K562 (cell line): ENCODE results near the gene NECTIN1. TPM values are rescaled to one million over a fixed set of nuclear protein-coding genes. Genes with fewer than 3 reads are reported as not detected.
A peak's percentile ranks its signal among the peaks of the same experiment; 100 is the strongest.

Experiments
- ATF6 ChIP-seq: sonication (generic); formaldehyde crosslinking; IDR thresholded peaks from 2 replicates; pipeline ENCODE4 v1.4.0; 2020; ENCODE audit warnings: mild to moderate bottlenecking, missing genetic modification reagents
- NFXL1 ChIP-seq: fragments of 450-650 bp; formaldehyde crosslinking; IDR thresholded peaks from 2 replicates; pipeline ENCODE4 v1.4.0; 2021; ENCODE audit warnings: mild to moderate bottlenecking
- TFAM ChIP-seq: fragments of 250-450 bp; sonication (Bioruptor Pico); conservative IDR thresholded peaks from 2 replicates; pipeline ENCODE4 v1.5.0; 2021; ENCODE audit warnings: mild to moderate bottlenecking, moderate library complexity
- THRA ChIP-seq: fragments of 450-650 bp; IDR thresholded peaks from 2 replicates; pipeline ENCODE4 v1.6.1; 2017; ENCODE audit warnings: mild to moderate bottlenecking, moderate library complexity
- TRIM24 ChIP-seq, 2 experiments: fragments of 450-650 bp; IDR thresholded peaks; 2 replicates each; pipeline ENCODE4 v1.6.1; 2016
- polyA plus RNA-seq, 8 experiments: library from polyadenylated mRNA; depleted of rRNA in 4 of 8; stranded (reverse) in 5 of 8; unstranded in 3 of 8; fragments of >200 nt; fragmentation: Nextera tagmentation in 2 of 8; fragmentation: Illumina TruSeq in 1 of 8; extraction: Ambion mirVana in 2 of 8; extraction: Trizol in 1 of 8; gene quantifications; 2 replicates each; pipeline versions ENCODE4 v1.2.1 to v1.2.3, GENCODE V29; 2011 to 2014; ENCODE audit warnings: inconsistent platforms in 1 of 8, missing spikeins in 1 of 8
- total RNA-seq, 7 experiments: library from RNA; depleted of rRNA in 6 of 7; stranded (reverse); fragments of >200 nt in 6 of 7; fragmentation: Illumina TruSeq in 2 of 7; extraction: Trizol in 2 of 7; gene quantifications; 2 replicates each; pipeline versions ENCODE4 v1.2.1 to v1.2.3, GENCODE V29; 2011 to 2021; ENCODE audit warnings: low replicate concordance in 1 of 7
- TF ChIP-seq, protein P1 (sequence below): fragments of 450-650 bp; IDR thresholded peaks from 2 replicates; pipeline ENCODE4 v1.6.1; 2016; ENCODE audit warnings: mild to moderate bottlenecking, moderate library complexity
- TF ChIP-seq, protein P2 (sequence below), 2 experiments: fragments of 450-650 bp; conservative IDR thresholded peaks; 2 replicates each; pipeline ENCODE4 v1.6.1; 2017; ENCODE audit warnings: mild to moderate bottlenecking in 2 of 2, moderate library complexity in 2 of 2
- TF ChIP-seq, protein P3 (sequence below): sonication (generic); formaldehyde crosslinking; IDR thresholded peaks from 2 replicates; pipeline ENCODE4 v1.8.0; 2022; ENCODE audit warnings: mild to moderate bottlenecking, missing genetic modification reagents

Gene NECTIN1
- total and polyA plus RNA-seq, 9 of the 15 experiments (the other 6 are each of a cell fraction or from before 2014, with no cell fraction given): 0.09 to 0.53 (median 0.23) TPM; not detected in 2

DNA sequence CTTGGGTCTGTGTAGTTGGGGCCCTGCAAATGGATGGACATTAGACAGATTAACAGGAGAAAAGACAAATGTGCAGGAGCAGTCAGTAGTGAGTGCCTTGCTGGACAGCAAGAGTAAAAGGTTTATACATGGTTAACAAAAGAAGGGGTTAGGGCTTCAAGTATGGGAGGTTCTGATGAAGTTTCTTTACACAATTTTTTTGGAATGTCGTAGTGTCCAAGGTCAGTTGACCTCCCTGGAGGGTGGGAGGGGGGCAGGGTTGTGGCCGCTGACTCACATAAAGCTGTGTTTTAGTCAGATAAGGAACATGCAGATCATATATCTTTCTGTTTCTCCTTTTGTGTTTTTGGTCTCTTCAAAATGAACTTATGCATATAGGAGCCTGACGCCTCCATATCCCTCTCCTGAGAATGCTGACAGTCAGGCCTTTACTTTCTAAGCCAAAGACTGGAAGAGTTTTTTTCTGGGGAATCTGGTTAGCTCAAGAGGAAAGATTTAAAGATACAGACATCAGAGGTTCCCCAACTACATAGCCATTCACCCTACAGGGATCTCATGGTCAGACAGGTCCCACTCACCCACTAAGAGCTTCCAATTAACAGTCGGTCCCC lies 134.3 kb downstream of the NECTIN1 start (continued):
- TF ChIP-seq, protein P1, sequence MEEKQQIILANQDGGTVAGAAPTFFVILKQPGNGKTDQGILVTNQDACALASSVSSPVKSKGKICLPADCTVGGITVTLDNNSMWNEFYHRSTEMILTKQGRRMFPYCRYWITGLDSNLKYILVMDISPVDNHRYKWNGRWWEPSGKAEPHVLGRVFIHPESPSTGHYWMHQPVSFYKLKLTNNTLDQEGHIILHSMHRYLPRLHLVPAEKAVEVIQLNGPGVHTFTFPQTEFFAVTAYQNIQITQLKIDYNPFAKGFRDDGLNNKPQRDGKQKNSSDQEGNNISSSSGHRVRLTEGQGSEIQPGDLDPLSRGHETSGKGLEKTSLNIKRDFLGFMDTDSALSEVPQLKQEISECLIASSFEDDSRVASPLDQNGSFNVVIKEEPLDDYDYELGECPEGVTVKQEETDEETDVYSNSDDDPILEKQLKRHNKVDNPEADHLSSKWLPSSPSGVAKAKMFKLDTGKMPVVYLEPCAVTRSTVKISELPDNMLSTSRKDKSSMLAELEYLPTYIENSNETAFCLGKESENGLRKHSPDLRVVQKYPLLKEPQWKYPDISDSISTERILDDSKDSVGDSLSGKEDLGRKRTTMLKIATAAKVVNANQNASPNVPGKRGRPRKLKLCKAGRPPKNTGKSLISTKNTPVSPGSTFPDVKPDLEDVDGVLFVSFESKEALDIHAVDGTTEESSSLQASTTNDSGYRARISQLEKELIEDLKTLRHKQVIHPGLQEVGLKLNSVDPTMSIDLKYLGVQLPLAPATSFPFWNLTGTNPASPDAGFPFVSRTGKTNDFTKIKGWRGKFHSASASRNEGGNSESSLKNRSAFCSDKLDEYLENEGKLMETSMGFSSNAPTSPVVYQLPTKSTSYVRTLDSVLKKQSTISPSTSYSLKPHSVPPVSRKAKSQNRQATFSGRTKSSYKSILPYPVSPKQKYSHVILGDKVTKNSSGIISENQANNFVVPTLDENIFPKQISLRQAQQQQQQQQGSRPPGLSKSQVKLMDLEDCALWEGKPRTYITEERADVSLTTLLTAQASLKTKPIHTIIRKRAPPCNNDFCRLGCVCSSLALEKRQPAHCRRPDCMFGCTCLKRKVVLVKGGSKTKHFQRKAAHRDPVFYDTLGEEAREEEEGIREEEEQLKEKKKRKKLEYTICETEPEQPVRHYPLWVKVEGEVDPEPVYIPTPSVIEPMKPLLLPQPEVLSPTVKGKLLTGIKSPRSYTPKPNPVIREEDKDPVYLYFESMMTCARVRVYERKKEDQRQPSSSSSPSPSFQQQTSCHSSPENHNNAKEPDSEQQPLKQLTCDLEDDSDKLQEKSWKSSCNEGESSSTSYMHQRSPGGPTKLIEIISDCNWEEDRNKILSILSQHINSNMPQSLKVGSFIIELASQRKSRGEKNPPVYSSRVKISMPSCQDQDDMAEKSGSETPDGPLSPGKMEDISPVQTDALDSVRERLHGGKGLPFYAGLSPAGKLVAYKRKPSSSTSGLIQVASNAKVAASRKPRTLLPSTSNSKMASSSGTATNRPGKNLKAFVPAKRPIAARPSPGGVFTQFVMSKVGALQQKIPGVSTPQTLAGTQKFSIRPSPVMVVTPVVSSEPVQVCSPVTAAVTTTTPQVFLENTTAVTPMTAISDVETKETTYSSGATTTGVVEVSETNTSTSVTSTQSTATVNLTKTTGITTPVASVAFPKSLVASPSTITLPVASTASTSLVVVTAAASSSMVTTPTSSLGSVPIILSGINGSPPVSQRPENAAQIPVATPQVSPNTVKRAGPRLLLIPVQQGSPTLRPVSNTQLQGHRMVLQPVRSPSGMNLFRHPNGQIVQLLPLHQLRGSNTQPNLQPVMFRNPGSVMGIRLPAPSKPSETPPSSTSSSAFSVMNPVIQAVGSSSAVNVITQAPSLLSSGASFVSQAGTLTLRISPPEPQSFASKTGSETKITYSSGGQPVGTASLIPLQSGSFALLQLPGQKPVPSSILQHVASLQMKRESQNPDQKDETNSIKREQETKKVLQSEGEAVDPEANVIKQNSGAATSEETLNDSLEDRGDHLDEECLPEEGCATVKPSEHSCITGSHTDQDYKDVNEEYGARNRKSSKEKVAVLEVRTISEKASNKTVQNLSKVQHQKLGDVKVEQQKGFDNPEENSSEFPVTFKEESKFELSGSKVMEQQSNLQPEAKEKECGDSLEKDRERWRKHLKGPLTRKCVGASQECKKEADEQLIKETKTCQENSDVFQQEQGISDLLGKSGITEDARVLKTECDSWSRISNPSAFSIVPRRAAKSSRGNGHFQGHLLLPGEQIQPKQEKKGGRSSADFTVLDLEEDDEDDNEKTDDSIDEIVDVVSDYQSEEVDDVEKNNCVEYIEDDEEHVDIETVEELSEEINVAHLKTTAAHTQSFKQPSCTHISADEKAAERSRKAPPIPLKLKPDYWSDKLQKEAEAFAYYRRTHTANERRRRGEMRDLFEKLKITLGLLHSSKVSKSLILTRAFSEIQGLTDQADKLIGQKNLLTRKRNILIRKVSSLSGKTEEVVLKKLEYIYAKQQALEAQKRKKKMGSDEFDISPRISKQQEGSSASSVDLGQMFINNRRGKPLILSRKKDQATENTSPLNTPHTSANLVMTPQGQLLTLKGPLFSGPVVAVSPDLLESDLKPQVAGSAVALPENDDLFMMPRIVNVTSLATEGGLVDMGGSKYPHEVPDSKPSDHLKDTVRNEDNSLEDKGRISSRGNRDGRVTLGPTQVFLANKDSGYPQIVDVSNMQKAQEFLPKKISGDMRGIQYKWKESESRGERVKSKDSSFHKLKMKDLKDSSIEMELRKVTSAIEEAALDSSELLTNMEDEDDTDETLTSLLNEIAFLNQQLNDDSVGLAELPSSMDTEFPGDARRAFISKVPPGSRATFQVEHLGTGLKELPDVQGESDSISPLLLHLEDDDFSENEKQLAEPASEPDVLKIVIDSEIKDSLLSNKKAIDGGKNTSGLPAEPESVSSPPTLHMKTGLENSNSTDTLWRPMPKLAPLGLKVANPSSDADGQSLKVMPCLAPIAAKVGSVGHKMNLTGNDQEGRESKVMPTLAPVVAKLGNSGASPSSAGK: no peak
- TF ChIP-seq NFXL1 (CRISPR knock-in tag) (no peak), TRIM24 (IDR thresholded peaks at IDR 0.05) (peak in 1 of 2 experiments; percentile 68; a peak in 2 of 4 replicates), THRA (no peak), TFAM (CRISPR knock-in tag) (no peak), ATF6 (CRISPR knock-in tag) (no peak)
- TF ChIP-seq, protein P2, sequence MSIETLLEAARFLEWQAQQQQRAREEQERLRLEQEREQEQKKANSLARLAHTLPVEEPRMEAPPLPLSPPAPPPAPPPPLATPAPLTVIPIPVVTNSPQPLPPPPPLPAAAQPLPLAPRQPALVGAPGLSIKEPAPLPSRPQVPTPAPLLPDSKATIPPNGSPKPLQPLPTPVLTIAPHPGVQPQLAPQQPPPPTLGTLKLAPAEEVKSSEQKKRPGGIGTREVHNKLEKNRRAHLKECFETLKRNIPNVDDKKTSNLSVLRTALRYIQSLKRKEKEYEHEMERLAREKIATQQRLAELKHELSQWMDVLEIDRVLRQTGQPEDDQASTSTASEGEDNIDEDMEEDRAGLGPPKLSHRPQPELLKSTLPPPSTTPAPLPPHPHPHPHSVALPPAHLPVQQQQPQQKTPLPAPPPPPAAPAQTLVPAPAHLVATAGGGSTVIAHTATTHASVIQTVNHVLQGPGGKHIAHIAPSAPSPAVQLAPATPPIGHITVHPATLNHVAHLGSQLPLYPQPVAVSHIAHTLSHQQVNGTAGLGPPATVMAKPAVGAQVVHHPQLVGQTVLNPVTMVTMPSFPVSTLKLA (conservative IDR thresholded peaks at IDR 0.05): 0 out of 4 replicates have a peak, but pooled peaks of 1 of the 2 experiments have one; percentile 31
- TF ChIP-seq, protein P3, sequence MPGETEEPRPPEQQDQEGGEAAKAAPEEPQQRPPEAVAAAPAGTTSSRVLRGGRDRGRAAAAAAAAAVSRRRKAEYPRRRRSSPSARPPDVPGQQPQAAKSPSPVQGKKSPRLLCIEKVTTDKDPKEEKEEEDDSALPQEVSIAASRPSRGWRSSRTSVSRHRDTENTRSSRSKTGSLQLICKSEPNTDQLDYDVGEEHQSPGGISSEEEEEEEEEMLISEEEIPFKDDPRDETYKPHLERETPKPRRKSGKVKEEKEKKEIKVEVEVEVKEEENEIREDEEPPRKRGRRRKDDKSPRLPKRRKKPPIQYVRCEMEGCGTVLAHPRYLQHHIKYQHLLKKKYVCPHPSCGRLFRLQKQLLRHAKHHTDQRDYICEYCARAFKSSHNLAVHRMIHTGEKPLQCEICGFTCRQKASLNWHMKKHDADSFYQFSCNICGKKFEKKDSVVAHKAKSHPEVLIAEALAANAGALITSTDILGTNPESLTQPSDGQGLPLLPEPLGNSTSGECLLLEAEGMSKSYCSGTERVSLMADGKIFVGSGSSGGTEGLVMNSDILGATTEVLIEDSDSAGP: no peak
